Endodermal cell (in vitro differentiated cells): ENCODE measurements around the gene COL4A2. TPM values are rescaled to one million over a fixed set of nuclear protein-coding genes. Genes with fewer than 3 reads are reported as not detected.

Experiments used
- DNase-seq: peaks from one replicate; pipeline ENCODE4 v3.0.0-alpha.2; 2017
- H3K27ac ChIP-seq: 2 replicates; pipeline ENCODE4 v1.5.1; 2013; ENCODE audit warnings: mild to moderate bottlenecking, low read depth, low read length, moderate library complexity
- H3K27me3 ChIP-seq: 2 replicates; pipeline ENCODE4 v1.6.1; 2013; ENCODE audit warnings: mild to moderate bottlenecking, low read length, moderate library complexity; ENCODE audit not compliant: insufficient read depth, control insufficient read depth, poor library complexity, severe bottlenecking
- H3K36me3 ChIP-seq: 2 replicates; pipeline ENCODE4 v1.7.0; 2013; ENCODE audit warnings: mild to moderate bottlenecking, low read length, moderate library complexity; ENCODE audit not compliant: control insufficient read depth, insufficient read depth
- H3K4me1 ChIP-seq: one replicate; pipeline ENCODE4 v1.7.0; 2013; ENCODE audit warnings: low read length; ENCODE audit not compliant: control insufficient read depth, insufficient read depth
- H3K4me3 ChIP-seq: 2 replicates; pipeline ENCODE4 v1.5.1; 2013; ENCODE audit warnings: mild to moderate bottlenecking, low read length, moderate library complexity
- H3K9ac ChIP-seq: 2 replicates; pipeline ENCODE4 v1.6.1; 2013; ENCODE audit warnings: mild to moderate bottlenecking, low read length, moderate library complexity; ENCODE audit not compliant: poor library complexity, severe bottlenecking; ENCODE audit errors: extremely low read depth
- H3K9me3 ChIP-seq: 2 replicates; pipeline ENCODE4 v1.6.1; 2013; ENCODE audit warnings: mild to moderate bottlenecking, low read length, moderate library complexity; ENCODE audit not compliant: control insufficient read depth
- H3K27ac Mint-ChIP-seq: 2 replicates; pipeline ENCODE4 v1.8.0; 2020; ENCODE audit warnings: mixed read lengths
- H3K27me3 Mint-ChIP-seq: 2 replicates; pipeline ENCODE4 v1.8.0; 2021; ENCODE audit warnings: mild to moderate bottlenecking, mixed read lengths; ENCODE audit not compliant: insufficient read depth
- H3K36me3 Mint-ChIP-seq: 2 replicates; pipeline ENCODE4 v1.8.0; 2020; ENCODE audit warnings: low read depth, mixed read lengths
- H3K4me1 Mint-ChIP-seq: 2 replicates; pipeline ENCODE4 v1.8.0; 2020; ENCODE audit warnings: mixed read lengths
- H3K4me3 Mint-ChIP-seq: 2 replicates; pipeline ENCODE4 v1.8.0; 2020; ENCODE audit warnings: mild to moderate bottlenecking, moderate library complexity, mixed read lengths
- H3K9me3 Mint-ChIP-seq: 2 replicates; pipeline ENCODE4 v1.8.0; 2020; ENCODE audit warnings: mild to moderate bottlenecking, mixed read lengths
- WGBS, 2 experiments: methylation state at CpG; one replicate each; pipeline versions ENCODE4 v1.1.5 to v1.1.7; 2013; ENCODE audit warnings: missing lambda C conversion rate in 2 of 2, mixed read lengths in 1 of 2; ENCODE audit not compliant: insufficient coverage in 1 of 2, insufficient read length in 1 of 2; 5-methylcytosine and 5-hydroxymethylcytosine counted together
- total RNA-seq, 2 donors: library from RNA; stranded (reverse); fragmentation: NEBNext Ultra II Directional in 1 of 2; extraction: Animal tissue kit (Norgen Biotek cat#: 25700) in 1 of 2; gene quantifications; 2 replicates in 1 of 2; 3 replicates in 1 of 2; pipeline ENCODE4 v1.2.1, GENCODE V29; 2021
- TF ChIP-seq, protein P1 (sequence below): fragments of 200-600 bp; sonication (generic); conservative IDR thresholded peaks from 2 replicates; pipeline ENCODE4 v1.5.0; 2021; ENCODE audit warnings: antibody characterized with exemption, mild to moderate bottlenecking

The COL4A2 gene
- total RNA-seq, 2 donors from 2014 or later = 388 to 398 TPM

DNA sequence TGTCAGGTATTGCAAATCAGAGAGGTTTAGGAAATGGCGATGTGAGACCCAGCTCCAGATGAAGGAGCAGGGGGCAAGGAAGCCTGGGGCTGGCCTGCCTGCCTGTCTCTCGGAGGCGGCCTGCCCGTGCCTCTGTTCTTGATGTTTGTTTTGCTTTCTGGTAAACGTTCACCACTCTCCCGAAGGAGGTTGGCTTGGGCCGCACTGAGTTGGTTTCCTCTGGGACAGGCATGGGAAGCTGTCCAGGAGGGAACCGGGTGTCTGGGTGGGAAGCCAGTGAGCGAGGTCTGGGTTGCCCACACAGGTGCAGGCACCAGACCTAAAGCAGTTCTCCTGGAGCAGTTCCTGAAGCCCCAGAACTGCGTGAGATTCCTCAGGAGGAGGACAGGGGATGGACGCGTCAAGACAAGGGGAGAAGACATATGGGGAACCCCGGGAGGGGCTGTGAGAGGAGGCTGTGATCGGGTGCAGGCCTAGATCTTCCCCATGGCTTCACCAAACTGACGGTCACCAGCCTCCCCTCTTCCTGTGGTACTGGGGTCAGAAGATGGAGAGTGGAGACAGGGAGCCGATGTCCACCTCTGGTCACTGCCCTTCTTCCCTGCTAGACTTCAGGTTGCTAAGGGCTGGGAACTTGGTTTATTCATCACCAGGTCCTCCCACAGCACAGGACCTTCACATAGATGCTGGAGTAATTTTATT, 15.2 kb downstream of the COL4A2 start:
- no peak for DNase-seq
- Histone ChIP-seq H3K4me1 (peaks cover 30% of the 10 kb centered on the region), H3K36me3 (peaks cover 59% of the 10 kb centered on the region), H3K4me3 (no peak overlapping the region), H3K9me3 (no peaks in the 10 kb centered on the region), H3K9ac (no peak overlapping the region), H3K27me3 (no peaks in the 10 kb centered on the region), H3K27ac (no peak overlapping the region)
- no peaks in the 10 kb centered on the region for H3K27me3 Mint-ChIP-seq
- H3K4me3 Mint-ChIP-seq = no peak overlapping the region
- peaks cover 73% of the 10 kb centered on the region for H3K4me1 Mint-ChIP-seq
- no peaks in the 10 kb centered on the region for H3K9me3 Mint-ChIP-seq
- WGBS, 2 experiments = 96% methylated on average over 14 to 16 of the region's 16 CpGs
- no peak overlapping the region for H3K27ac Mint-ChIP-seq
- TF ChIP-seq, protein P1, sequence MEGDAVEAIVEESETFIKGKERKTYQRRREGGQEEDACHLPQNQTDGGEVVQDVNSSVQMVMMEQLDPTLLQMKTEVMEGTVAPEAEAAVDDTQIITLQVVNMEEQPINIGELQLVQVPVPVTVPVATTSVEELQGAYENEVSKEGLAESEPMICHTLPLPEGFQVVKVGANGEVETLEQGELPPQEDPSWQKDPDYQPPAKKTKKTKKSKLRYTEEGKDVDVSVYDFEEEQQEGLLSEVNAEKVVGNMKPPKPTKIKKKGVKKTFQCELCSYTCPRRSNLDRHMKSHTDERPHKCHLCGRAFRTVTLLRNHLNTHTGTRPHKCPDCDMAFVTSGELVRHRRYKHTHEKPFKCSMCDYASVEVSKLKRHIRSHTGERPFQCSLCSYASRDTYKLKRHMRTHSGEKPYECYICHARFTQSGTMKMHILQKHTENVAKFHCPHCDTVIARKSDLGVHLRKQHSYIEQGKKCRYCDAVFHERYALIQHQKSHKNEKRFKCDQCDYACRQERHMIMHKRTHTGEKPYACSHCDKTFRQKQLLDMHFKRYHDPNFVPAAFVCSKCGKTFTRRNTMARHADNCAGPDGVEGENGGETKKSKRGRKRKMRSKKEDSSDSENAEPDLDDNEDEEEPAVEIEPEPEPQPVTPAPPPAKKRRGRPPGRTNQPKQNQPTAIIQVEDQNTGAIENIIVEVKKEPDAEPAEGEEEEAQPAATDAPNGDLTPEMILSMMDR = no peak
- peaks cover 50% of the 10 kb centered on the region for H3K36me3 Mint-ChIP-seq

DNA sequence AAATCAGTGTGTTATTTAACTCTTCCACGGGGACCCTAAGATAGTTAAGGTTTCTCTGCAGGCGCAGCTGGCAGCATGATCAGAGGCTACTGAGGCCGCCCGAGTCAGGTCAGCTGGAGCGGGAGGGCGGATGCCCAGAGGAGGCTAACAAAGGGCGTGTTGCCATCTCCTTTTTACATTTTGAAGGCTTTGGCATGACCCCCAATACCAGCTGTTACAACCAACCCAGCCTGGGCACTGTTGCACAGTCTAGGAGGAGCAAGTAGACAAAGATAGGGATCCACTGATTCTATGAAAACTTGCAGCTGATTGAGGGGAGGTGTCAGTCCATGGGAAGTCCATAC, 15.7 kb downstream of the COL4A2 start:
- Mint-ChIP-seq H3K27ac (no peak overlapping the region), H3K4me1 (peaks cover 78% of the 10 kb centered on the region), H3K27me3 (no peaks in the 10 kb centered on the region), H3K9me3 (no peaks in the 10 kb centered on the region), H3K36me3 (peaks cover 44% of the 10 kb centered on the region), H3K4me3 (no peak overlapping the region)
- no peak for DNase-seq
- Histone ChIP-seq H3K27me3 (no peaks in the 10 kb centered on the region), H3K36me3 (peaks cover 56% of the 10 kb centered on the region), H3K4me3 (no peak overlapping the region), H3K4me1 (peaks cover 30% of the 10 kb centered on the region), H3K27ac (no peak overlapping the region), H3K9ac (no peak overlapping the region), H3K9me3 (no peaks in the 10 kb centered on the region)
- 97 to 98% methylated on average over 6 to 7 of the region's 7 CpGs for WGBS, 2 experiments
- TF ChIP-seq, protein P1 = no peak

DNA sequence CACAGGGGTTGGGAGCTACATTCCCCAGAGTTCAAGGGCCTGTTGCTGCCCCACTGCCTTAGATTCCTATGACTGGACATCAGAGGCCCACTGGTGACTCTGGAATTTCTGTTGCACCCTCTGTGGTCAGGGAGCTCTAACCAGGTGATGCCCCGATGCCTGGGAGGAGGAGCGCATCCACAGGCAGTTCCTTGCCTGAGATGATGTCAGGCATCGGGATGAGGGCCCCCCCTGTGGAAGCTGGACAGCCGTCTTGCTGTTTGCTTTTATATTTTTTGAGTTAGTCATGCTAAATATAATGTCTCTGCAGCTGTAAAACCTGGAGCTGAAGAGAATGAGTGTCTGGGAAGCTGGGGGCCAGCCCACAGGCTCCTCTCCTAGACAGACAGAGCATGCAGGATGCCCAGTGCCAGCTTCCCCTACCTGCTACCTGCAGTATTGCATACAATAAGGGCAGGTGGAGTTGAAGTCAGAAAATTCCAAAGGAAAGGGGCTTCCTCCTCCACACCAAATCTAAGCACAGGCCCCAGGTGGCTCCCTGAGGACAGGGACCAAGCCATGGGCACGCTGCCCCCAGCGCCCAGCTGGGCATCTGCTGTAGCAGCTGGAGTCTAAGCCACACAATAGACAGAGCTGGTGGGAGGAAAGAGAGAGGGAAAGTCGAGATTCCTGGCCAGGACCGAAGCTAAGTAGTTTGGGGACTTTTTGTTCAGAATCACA, 16.2 kb downstream of the COL4A2 start:
- Histone ChIP-seq H3K27me3 (no peaks in the 10 kb centered on the region), H3K9me3 (no peaks in the 10 kb centered on the region), H3K36me3 (peaks cover 55% of the 10 kb centered on the region), H3K4me1 (peaks cover 30% of the 10 kb centered on the region), H3K9ac (no peak overlapping the region), H3K27ac (no peak overlapping the region), H3K4me3 (no peak overlapping the region)
- H3K27me3 Mint-ChIP-seq = no peaks in the 10 kb centered on the region
- peaks cover 79% of the 10 kb centered on the region for H3K4me1 Mint-ChIP-seq
- no peak overlapping the region for H3K4me3 Mint-ChIP-seq
- 90 to 94% methylated on average over 6 to 8 of the region's 8 CpGs for WGBS, 2 experiments
- H3K36me3 Mint-ChIP-seq = peaks cover 41% of the 10 kb centered on the region
- peak; percentile 71 for DNase-seq
- TF ChIP-seq, protein P1 = peak; percentile 68
- H3K9me3 Mint-ChIP-seq = no peaks in the 10 kb centered on the region
- H3K27ac Mint-ChIP-seq = no peak overlapping the region
